Nephron (organoid): ENCODE data around the gene RASGRF2.

Experiments used
- H3K27ac Mint-ChIP-seq, 3 experiments: 2 replicates each; pipeline ENCODE4 v1.8.0; 2020; ENCODE audit warnings: mixed read lengths in 3 of 3, mild to moderate bottlenecking in 2 of 3, moderate library complexity in 1 of 3
- H3K27me3 Mint-ChIP-seq: 2 replicates; pipeline ENCODE4 v1.8.0; 2021; ENCODE audit warnings: low read depth, mild to moderate bottlenecking, moderate library complexity, mixed read lengths
- H3K36me3 Mint-ChIP-seq: 2 replicates; pipeline ENCODE4 v1.8.0; 2020; ENCODE audit warnings: low read depth, mixed read lengths
- H3K4me1 Mint-ChIP-seq: 2 replicates; pipeline ENCODE4 v1.8.0; 2020; ENCODE audit warnings: mixed read lengths
- H3K4me3 Mint-ChIP-seq, 3 experiments: 2 replicates each; pipeline ENCODE4 v1.8.0; 2020; ENCODE audit warnings: mild to moderate bottlenecking in 3 of 3, mixed read lengths in 3 of 3, moderate library complexity in 2 of 3
- H3K9me3 Mint-ChIP-seq: 2 replicates; pipeline ENCODE4 v1.8.0; 2020; ENCODE audit warnings: mixed read lengths
- TF ChIP-seq, protein P1 (sequence below), 3 experiments: fragments of 200-600 bp; sonication (generic); IDR thresholded peaks; one replicate each; pipeline ENCODE4 v1.5.0; 2021; ENCODE audit warnings: antibody characterized with exemption in 3 of 3; ENCODE audit not compliant: unreplicated experiment in 3 of 3

RASGRF2 gene

GRCh38 chr5:81006231-81006630 is 46.1 kb downstream of the RASGRF2 start:
- no peaks in the 10 kb centered on the region for H3K36me3 Mint-ChIP-seq

GRCh38 chr5:81006947-81007636 is 46.9 kb downstream of the RASGRF2 start:
- TF ChIP-seq, protein P1, sequence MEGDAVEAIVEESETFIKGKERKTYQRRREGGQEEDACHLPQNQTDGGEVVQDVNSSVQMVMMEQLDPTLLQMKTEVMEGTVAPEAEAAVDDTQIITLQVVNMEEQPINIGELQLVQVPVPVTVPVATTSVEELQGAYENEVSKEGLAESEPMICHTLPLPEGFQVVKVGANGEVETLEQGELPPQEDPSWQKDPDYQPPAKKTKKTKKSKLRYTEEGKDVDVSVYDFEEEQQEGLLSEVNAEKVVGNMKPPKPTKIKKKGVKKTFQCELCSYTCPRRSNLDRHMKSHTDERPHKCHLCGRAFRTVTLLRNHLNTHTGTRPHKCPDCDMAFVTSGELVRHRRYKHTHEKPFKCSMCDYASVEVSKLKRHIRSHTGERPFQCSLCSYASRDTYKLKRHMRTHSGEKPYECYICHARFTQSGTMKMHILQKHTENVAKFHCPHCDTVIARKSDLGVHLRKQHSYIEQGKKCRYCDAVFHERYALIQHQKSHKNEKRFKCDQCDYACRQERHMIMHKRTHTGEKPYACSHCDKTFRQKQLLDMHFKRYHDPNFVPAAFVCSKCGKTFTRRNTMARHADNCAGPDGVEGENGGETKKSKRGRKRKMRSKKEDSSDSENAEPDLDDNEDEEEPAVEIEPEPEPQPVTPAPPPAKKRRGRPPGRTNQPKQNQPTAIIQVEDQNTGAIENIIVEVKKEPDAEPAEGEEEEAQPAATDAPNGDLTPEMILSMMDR (IDR thresholded peaks at IDR 0.05; ENCODE audit: unreplicated experiment in 3 of 3), result no peak
- H3K36me3 Mint-ChIP-seq, result no peaks in the 10 kb centered on the region
- no peaks in the 10 kb centered on the region for H3K4me1 Mint-ChIP-seq
- peaks cover 12% of the 10 kb centered on the region for H3K27me3 Mint-ChIP-seq
- H3K27ac Mint-ChIP-seq, result no peak overlapping the region
- peaks cover 2% of the 10 kb centered on the region for H3K9me3 Mint-ChIP-seq
- no peak overlapping the region for H3K4me3 Mint-ChIP-seq

More at GRCh38 chr5:81006231-81006630, 46.1 kb downstream of the RASGRF2 start:
- Mint-ChIP-seq H3K27me3 (peaks cover 12% of the 10 kb centered on the region), H3K4me1 (no peaks in the 10 kb centered on the region), H3K27ac (no peak overlapping the region), H3K4me3 (no peak overlapping the region), H3K9me3 (peaks cover 2% of the 10 kb centered on the region)
- TF ChIP-seq, protein P1 (IDR thresholded peaks at IDR 0.05; ENCODE audit: unreplicated experiment in 3 of 3), result no peak

DNA sequence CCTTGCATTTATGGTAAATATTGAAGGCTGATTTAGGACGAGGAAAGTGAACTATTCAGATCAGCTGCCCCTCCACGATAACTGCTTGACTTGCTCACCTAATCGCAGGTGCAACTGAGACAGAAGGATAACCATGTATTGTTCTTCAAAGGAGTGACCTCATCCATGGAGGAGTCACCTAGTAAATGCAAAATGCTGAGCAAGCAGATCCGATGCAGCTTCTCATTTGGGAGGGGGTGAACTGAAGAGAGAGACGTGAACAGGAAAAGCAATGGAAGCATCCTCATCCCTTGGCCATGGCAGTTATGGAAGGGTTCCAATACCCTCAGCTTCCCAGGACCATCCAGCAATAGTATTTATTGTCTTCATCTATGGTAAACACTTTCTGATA is 47.5 kb downstream of the RASGRF2 start:
- Mint-ChIP-seq H3K4me3 (no peak overlapping the region), H3K27me3 (peaks cover 12% of the 10 kb centered on the region), H3K4me1 (no peaks in the 10 kb centered on the region), H3K36me3 (no peaks in the 10 kb centered on the region), H3K27ac (no peak overlapping the region), H3K9me3 (peaks cover 2% of the 10 kb centered on the region)
- TF ChIP-seq, protein P1 (IDR thresholded peaks at IDR 0.05; ENCODE audit: unreplicated experiment in 3 of 3), result no peak

- TF ChIP-seq, protein P1 (IDR thresholded peaks at IDR 0.05; ENCODE audit: unreplicated experiment in 3 of 3), result no peak
- Mint-ChIP-seq H3K4me1 (no peaks in the 10 kb centered on the region), H3K9me3 (peaks cover 4% of the 10 kb centered on the region), H3K27me3 (peaks cover 7% of the 10 kb centered on the region), H3K27ac (no peak overlapping the region), H3K36me3 (no peaks in the 10 kb centered on the region), H3K4me3 (no peak overlapping the region)
Measured at GRCh38 chr5:81010336-81011169, 50.4 kb downstream of the RASGRF2 start.

GRCh38 chr5:81014348-81014747 is 54.2 kb downstream of the RASGRF2 start:
- H3K36me3 Mint-ChIP-seq, result no peaks in the 10 kb centered on the region
- H3K4me1 Mint-ChIP-seq, result peaks cover 20% of the 10 kb centered on the region
- TF ChIP-seq, protein P1 (IDR thresholded peaks at IDR 0.05; ENCODE audit: unreplicated experiment in 3 of 3), result no peak
- peaks cover 4% of the 10 kb centered on the region for H3K27me3 Mint-ChIP-seq
- no peak overlapping the region for H3K27ac Mint-ChIP-seq
- H3K9me3 Mint-ChIP-seq, result peaks cover 2% of the 10 kb centered on the region
- H3K4me3 Mint-ChIP-seq, result no peak overlapping the region
